ENCODE data around the gene IL15RA.
"Not testable (repeated sequence)": the region's sequence is repeated elsewhere in the genome, so short reads cannot be mapped to it uniquely, and the experiment has no call there.

Gene IL15RA

GRCh38 chr10:6005856-6006395, 28.6 kb upstream of the IL15RA start:
- FAIRE-seq, result no peak

GRCh38 chr10:6005161-6005804, 27.9 kb upstream of the IL15RA start:
- FAIRE-seq, result not testable (repeated sequence)

GRCh38 chr10:6002809-6003510, 25.6 kb upstream of the IL15RA start:
- no peak for FAIRE-seq

GRCh38 chr10:5999440-6000165, 22.3 kb upstream of the IL15RA start:
- no peak for FAIRE-seq

GRCh38 chr10:5996696-5997095, 19.4 kb upstream of the IL15RA start:
- no peak for FAIRE-seq

DNA sequence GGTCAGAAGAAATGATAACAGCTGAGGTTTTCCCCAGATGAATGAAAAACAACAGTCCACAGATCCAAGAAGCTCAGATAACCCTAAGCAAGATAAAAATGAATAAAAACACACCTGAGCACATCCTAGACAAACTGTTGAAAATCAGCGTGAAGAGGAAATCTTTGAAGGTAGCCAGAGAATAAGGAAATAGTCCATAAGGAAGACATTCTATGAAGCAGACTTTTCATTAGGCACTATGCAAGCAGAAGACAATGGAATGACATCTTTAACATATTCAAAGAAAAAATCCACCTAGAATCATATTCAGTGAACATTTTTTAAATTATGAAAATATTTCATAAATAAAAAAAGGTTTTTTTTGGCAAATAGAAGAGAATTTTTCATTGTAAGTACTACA, 15.1 kb upstream of the IL15RA start:
- FAIRE-seq, result no peak

GRCh38 chr10:5991708-5992107, 14.4 kb upstream of the IL15RA start:
- no peak for FAIRE-seq

DNA sequence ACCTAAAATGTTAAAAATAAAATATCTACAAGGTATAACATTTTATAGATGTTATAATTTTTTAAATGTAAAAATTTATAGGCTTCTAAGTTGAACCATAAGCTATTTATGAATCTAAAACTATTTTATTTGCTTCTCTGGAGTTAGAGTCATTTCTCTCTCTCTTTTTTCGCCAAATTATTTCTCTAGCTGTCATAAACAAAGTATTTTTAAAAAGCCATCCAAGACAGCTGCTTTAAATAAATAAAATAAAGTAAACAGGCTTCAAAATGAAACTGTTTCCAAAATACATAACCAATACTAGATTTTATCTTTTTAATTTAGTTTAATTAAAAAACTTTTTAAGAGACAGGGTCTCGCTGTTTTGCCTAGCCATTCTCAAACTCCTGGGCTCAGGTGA, 12.4 kb upstream of the IL15RA start:
- no peak for FAIRE-seq

- no peak for FAIRE-seq
These were observed 11.1 kb upstream of the IL15RA start for GRCh38 chr10:5988336-5988920.

DNA sequence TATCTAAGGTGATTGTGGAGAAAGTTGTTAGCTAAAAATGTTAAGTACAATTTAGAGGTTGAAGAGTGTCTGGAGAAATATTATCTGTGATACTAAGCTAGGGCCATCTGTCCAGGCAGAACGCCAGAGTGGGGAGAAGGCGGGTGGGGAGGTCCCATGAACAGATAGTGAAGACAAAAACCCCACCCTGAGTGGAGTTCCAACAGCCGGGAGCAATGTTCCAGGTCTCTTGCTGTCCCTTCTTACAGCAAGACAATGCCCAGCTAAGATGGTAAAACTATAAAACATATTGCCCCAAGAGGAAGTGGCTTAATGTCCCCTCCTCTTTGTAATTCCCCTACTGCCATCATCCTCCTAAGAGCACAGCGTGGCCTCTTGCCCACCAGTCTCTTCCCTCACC, 10.4 kb upstream of the IL15RA start:
- no peak for FAIRE-seq

GRCh38 chr10:5985029-5985428, 7.7 kb upstream of the IL15RA start:
- no peak for FAIRE-seq

- no peak for FAIRE-seq
These were observed 6.4 kb upstream of the IL15RA start for GRCh38 chr10:5983774-5984173.

DNA sequence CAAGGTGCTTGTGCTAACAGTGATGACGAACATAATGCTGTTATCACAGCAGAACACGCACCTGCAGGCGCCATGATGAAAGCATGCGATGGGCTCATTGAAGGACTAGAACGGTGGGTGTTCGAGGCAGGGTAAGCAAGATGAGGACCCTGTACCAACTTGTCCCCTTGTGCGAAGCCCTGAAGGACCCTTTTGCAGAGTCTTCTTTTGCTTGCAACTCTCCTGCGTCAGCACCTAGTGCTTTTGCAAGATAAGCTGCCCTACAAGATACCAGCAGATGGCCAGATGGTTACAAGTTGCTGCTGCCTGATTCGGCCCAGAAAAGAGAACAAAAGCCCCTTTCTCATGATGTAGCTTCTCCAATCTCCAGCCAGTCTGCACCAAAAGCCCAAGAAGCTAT, 4.2 kb upstream of the IL15RA start:
- no peak for FAIRE-seq

DNA sequence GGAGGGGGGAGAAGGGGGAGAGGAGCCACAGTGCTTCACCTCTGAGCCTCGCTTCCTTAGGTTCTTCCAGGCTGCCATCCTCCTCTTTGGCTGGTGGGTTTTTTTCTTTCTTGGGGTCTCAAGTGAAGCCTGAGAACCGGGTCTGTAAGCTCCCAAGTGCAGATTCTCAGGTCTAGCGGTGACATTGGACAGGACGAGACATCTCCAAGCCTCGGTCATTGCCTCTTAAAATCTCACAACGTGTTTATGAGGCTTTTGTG, 817 bp upstream of the IL15RA start:
- no peak for FAIRE-seq

DNA sequence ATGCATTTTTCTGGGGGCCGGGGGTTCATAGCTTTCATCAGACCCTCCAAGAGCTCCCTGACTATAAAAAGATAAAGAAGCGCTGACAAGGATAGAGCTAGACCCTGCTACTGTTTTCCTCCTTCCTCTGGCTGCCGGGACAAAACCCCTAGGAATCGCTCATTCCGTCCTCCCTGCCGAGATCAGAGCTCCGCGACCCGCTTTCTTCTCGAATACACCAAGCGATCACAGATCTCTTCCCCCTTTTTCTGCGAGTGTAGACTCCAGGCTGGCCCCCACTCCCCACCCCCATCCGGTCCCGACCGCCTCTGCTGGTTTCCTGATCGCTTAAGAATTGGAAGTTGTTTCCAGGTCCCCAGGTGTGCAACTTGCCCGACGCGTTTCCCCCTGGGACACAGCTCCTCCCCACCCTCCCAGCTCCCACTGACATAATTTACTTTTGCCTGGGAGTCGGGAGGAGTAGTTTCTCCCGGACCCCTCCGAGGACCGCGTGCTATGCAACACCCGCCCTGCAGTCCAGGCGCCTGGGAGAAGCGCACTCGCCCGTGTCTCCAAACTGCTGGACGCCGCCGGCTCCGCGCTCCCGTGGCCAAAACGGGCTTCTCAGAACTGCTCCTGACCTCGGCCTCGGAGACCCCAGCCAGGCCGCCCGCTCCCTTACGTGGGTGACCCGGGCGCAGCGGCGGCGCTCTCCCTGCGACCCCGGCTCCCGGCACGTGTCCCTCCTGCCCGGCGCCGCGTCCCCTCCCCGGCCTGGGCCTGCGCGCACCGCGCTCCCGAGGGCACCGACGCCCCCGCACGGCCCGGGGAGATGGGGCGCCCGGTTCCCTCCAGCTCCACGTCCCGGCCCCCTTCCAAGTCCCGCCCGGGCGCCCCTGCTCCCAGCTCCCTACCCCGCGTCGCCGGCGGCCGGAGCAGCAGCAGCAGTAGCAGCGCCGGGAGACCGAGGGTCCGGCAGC, 552 bp downstream of the IL15RA start:
- FAIRE-seq, result no peak

DNA sequence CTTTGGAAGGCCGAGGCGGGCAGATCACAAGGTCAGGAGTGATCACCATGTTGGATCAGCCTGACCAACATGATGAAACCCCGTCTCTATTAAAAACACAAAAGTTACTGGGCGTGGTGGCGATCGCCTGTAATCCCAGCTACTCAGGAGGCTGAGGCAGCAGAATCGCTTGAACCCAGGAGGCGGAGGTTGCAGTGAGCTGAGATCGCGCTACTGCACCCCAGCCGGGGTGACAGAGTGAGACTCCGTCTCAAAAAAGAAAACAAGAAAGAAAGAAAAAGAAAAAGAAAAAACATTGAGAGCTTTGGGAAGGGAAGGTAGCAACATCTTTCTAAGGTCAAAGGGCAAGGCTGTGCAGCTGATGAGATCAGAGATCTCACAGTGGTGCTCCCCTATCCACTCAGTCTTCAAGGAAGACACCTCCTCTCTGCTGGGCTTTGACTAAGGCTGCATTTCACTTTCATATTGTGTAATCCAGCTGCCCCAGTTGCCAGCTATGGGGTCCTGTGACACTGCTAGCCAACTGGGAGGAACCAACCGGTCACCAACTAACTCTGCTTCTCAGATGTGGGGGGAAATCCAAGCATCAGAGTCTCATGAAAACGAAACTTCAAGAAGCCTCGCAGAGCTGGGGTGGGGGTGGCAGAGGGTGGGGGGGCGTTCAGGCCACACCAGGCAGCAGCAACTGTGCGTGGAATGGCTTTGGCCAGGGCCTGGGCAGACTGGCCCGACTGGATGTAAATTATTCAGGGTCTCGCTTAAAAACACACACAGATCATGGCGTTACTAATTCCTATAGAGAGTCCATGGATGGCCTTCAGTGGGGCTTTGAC, 1.5 kb downstream of the IL15RA start:
- FAIRE-seq, result no peak

DNA sequence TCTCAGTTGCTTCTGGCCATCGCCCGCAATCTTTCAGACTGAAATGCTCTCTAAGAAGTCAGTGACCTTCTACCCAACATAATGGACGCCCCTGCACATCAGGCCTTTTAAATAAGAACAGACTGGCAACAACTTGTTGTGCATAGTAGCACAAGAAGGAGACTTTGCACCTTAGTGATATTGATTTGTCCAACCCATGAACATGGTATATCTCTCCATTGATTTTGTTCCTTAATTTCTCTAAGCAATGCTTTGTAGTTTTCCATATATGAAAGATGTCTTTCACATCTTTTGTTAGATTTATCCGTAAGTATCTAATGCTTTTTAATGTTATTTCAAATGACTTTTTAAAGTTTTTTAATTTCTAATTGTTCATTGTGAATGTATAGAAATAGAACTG, 4.3 kb downstream of the IL15RA start:
- no peak for FAIRE-seq

DNA sequence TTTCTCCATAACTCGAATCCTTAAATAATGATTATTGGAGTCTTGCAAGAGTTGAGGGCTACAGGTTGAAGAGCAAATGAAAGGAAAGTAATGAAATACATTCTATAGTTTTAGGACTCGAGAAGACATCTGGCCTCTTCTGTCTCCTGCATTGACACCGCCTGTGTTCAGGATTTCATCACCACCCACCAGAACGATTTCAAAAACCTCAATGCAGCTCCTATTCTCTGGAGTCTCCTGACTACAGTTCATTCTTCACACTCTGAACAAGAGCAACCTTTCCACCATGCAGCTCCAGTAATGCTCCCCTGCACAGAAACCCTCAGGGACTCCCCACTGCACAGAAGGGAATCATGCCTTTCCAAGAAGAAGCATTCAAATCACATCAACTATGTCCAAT, 5.5 kb downstream of the IL15RA start:
- FAIRE-seq, result no peak

- FAIRE-seq, result no peak
These were observed 6.0 kb downstream of the IL15RA start for GRCh38 chr10:5971315-5971832.

DNA sequence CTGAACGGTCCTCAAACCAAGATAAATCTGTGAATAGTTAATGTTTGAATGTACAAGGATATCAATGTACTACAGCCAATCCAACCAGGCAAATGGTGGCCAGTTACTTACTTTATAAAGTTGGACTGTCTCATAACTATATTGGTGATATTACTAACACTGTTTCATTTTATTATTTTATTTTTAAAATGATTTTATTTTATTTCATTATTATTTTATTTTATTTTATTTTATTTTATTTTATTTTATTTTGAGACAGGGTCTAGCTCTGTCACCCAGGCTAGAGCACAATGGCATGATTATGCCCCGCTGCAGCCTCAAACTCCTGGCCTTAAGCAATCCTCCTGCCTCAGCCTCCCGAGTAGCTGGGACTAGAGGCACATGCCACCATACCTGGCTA, 6.8 kb downstream of the IL15RA start:
- FAIRE-seq, result no peak

DNA sequence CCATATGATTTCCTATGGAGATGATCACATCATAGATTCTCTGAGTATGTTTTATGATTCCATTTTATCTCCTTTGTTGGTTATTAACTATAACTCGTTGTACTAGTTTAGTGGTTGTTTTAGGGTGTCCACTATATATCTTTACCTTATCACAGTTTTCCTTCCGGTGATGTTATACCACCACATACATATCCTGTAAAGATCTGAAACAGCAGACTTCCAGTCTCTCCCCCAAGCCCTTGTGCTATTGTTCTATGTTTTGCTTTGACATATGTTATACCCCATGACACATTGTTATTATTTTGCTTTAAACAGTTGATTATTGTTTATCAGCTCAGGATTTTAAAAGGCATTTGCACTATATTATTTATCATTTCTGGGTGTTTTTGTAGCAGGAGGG, 7.3 kb downstream of the IL15RA start:
- no peak for FAIRE-seq
